HCT116 (cell line): ENCODE data around the gene IRGQ. TPM values are rescaled to one million over a fixed set of nuclear protein-coding genes. Genes with fewer than 3 reads are reported as not detected.

ENCODE experiments used
- ATAC-seq: fragments of 200-7000 bp; cut with Tn5 transposase; 2 replicates; pipeline ENCODE4 v1.9.1; 2020; ENCODE audit warnings: mild to moderate bottlenecking, moderate library complexity
- BruUV-seq: library from RNA; stranded (reverse); fragments of 400-500 nt; replicated peaks from 2 replicates; lab custom pipeline; 2021; lab: Mats Ljungman, UMichigan
- CTCF ChIA-PET: fragments of 300-600 bp; sonication (Branson Sonifier 250); formaldehyde crosslinking; loops from one replicate; lab custom pipeline; 2021; ENCODE audit warnings: antibody characterized with exemption; lab: Charles Lee
- POLR2A ChIA-PET: fragments of 300-600, 350-600 bp; sonication (Branson Sonifier 250); formaldehyde crosslinking; loops from one replicate; lab custom pipeline; 2021; ENCODE audit warnings: antibody characterized with exemption; lab: Charles Lee
- RAD21 ChIA-PET, 2 experiments: fragments of 300-600 bp; sonication (Branson Sonifier 250); formaldehyde crosslinking; loops; one replicate each; lab custom pipeline; 2023; ENCODE audit warnings: low total read pairs in 2 of 2; ENCODE audit not compliant: uncharacterized antibody in 2 of 2, unreplicated experiment in 2 of 2, low non-redundant PET in 1 of 2; lab: Charles Lee
- DNase-seq: peaks from one replicate; pipeline ENCODE4 v3.0.0-alpha.2; 2010; ENCODE audit warnings: low read depth, low spot score
- H2AFZ ChIP-seq: fragments of 200-600 bp; shearing (Covaris generic), sonication (generic); 2 replicates; pipeline ENCODE4 v1.6.1; 2017; ENCODE audit warnings: low read depth, mixed run types, mixed read lengths, antibody characterized with exemption, low read length; ENCODE audit not compliant: poor library complexity, severe bottlenecking
- H3K27ac ChIP-seq: 2 replicates; pipeline ENCODE4 v1.5.1; 2012; ENCODE audit warnings: low read depth, low read length
- H3K27me3 ChIP-seq: fragments of 200-600 bp; sonication (generic); 2 replicates; pipeline ENCODE4 v1.6.1; 2016; ENCODE audit warnings: mixed run types, low read length, mixed read lengths; ENCODE audit not compliant: insufficient read depth
- H3K36me3 ChIP-seq, 2 experiments: fragments of 200-500 bp in 1 of 2; fragments of 200-600 bp in 1 of 2; sonication (Bioruptor generic) in 1 of 2; sonication (generic) in 1 of 2; 2 replicates each; pipeline versions ENCODE4 v1.5.1 to v1.6.1; 2014 to 2016; ENCODE audit warnings: low read length in 2 of 2, inconsistent platforms in 1 of 2, mixed read lengths in 1 of 2, mixed run types in 1 of 2; ENCODE audit not compliant: insufficient read depth in 2 of 2, control insufficient read depth in 1 of 2
- H3K4me1 ChIP-seq, 2 experiments: fragments of 200-600 bp in 1 of 2; sonication (generic) in 1 of 2; 2 replicates each; pipeline versions ENCODE4 v1.5.1 to v1.6.1; 2012 to 2017; ENCODE audit warnings: low read length in 2 of 2, inconsistent platforms in 1 of 2, mild to moderate bottlenecking in 1 of 2, mixed read lengths in 1 of 2, mixed run types in 1 of 2, moderate library complexity in 1 of 2; ENCODE audit not compliant: insufficient read depth in 2 of 2, control insufficient read depth in 1 of 2
- H3K4me2 ChIP-seq: fragments of 200-600 bp; sonication (generic); 2 replicates; pipeline ENCODE4 v1.6.1; 2017; ENCODE audit warnings: mixed run types, low read length, mixed read lengths
- H3K4me3 ChIP-seq, 2 experiments: fragments of 200-600 bp in 1 of 2; sonication (generic) in 1 of 2; replicated peaks in 1 of 2; 2 replicates each; pipeline ENCODE4 v1.5.1; 2011 to 2016; ENCODE audit warnings: low read length in 2 of 2, control low read depth in 1 of 2, low read depth in 1 of 2, mild to moderate bottlenecking in 1 of 2, mixed read lengths in 1 of 2, mixed run types in 1 of 2
- H3K79me2 ChIP-seq: fragments of 200-600 bp; sonication (generic); 2 replicates; pipeline ENCODE4 v1.6.1; 2017; ENCODE audit warnings: mild to moderate bottlenecking, mixed run types, low read length, moderate library complexity, mixed read lengths; ENCODE audit not compliant: insufficient read depth
- H3K9ac ChIP-seq: fragments of 200-600 bp; sonication (generic); 2 replicates; pipeline ENCODE4 v1.6.1; 2016; ENCODE audit warnings: low read length, mixed read lengths
- H3K9me2 ChIP-seq: fragments of 200-600 bp; sonication (generic), shearing (Covaris generic); 2 replicates; pipeline ENCODE4 v1.6.1; 2017; ENCODE audit warnings: mixed run types, mild to moderate bottlenecking, moderate library complexity; ENCODE audit not compliant: insufficient read depth
- H3K9me3 ChIP-seq, 2 experiments: fragments of 200-500 bp in 1 of 2; fragments of 200-600 bp in 1 of 2; sonication (Bioruptor generic) in 1 of 2; sonication (generic) in 1 of 2; 2 replicates each; pipeline ENCODE4 v1.6.1; 2014 to 2017; ENCODE audit warnings: low read length in 2 of 2, mixed read lengths in 2 of 2, inconsistent platforms in 1 of 2, low read depth in 1 of 2, mild to moderate bottlenecking in 1 of 2, mixed run types in 1 of 2, moderate library complexity in 1 of 2; ENCODE audit not compliant: control insufficient read depth in 1 of 2, insufficient read depth in 1 of 2
- H4K20me1 ChIP-seq: fragments of 200-600 bp; sonication (generic), shearing (Covaris generic); 2 replicates; pipeline ENCODE4 v1.6.1; 2017; ENCODE audit warnings: mixed run types, mild to moderate bottlenecking, moderate library complexity; ENCODE audit not compliant: insufficient read depth
- CTCF ChIP-seq, 3 experiments: fragments of 200-600 bp in 1 of 3; sonication (generic) in 1 of 3; IDR thresholded peaks in 2 of 3; conservative IDR thresholded peaks in 1 of 3; 2 replicates each; pipeline ENCODE4 v1.5.1; 2012 to 2017; ENCODE audit warnings: low read depth in 2 of 3, low read length in 2 of 3, antibody characterized with exemption in 1 of 3, borderline replicate concordance in 1 of 3, control low read depth in 1 of 3, mild to moderate bottlenecking in 1 of 3, mixed read lengths in 1 of 3, mixed run types in 1 of 3, moderate library complexity in 1 of 3; ENCODE audit not compliant: insufficient read depth in 1 of 3
- JUND ChIP-seq: IDR thresholded peaks from 2 replicates; pipeline ENCODE4 v1.6.1; 2012
- intact Hi-C: fragments of 100-400 bp; cut with micrococcal nuclease; formaldehyde crosslinking; loops from 2 replicates; pipeline ENCODE4 v1.10.0; 2022
- total RNA-seq: library from RNA; stranded (reverse); gene quantifications from one replicate; pipeline ENCODE4 v1.2.1, GENCODE V29; 2021; ENCODE audit not compliant: unreplicated experiment

The IRGQ gene
- total RNA-seq, 1 experiment from 2014 or later: 14.6 TPM

- RAD21 ChIA-PET: interaction anchor here in 1 of 2 experiments (0.8 kb wide), 1 partner anchor 60 kb away, joined by 3 read pairs; no protein-coding TSS in a partner anchor
- Histone ChIP-seq H3K9me3 (no peaks in the 10 kb centered on the region), H3K4me1 (peaks cover 20 to 34% of the 10 kb centered on the region in 2 experiments), H3K27me3 (no peaks in the 10 kb centered on the region), H3K36me3 (peaks cover 0 to 4% of the 10 kb centered on the region in 2 experiments; a peak in 1 of 4 replicates), H4K20me1 (no peaks in the 10 kb centered on the region)
- ATAC-seq: no peak
- TF ChIP-seq CTCF (IDR thresholded peaks at IDR 0.05 in 2 of 3, conservative IDR thresholded peaks at IDR 0.05 in 1 of 3; ENCODE audit: borderline replicate concordance in 1 of 3, insufficient read depth in 1 of 3, low read depth in 2 of 3, low read length in 2 of 3) (peak in 2 of 3 experiments; percentile 56 to 59; a peak in 4 of 6 replicates), JUND (no peak)
- TF ChIP-seq, all 23 proteins: peak for 1
- ChIA-PET POLR2A (no interaction called here), CTCF (interaction anchor here (0.6 to 4.5 kb wide), 3 partner anchors 20 to 181 kb away, joined by 8 to 20 read pairs (median 18); partner anchors contain the start of genes IRGC, IRGQ and ZNF576)
- no peak for DNase-seq
- Histone ChIP-seq H2AFZ (no peak overlapping the region), H3K4me3 (no peak overlapping the region), H3K79me2 (no peaks in the 10 kb centered on the region), H3K27ac (peak overlapping the region; percentile 95), H3K4me2 (no peak overlapping the region; the same call in 1 of the 2 replicates), H3K9ac (no peak overlapping the region), H3K9me2 (no peaks in the 10 kb centered on the region)
- intact Hi-C loops: loop anchor here (1.0 to 10.0 kb wide), 3 partner anchors 59 to 187 kb away; no protein-coding TSS in a partner anchor
- no TSS peak for BruUV-seq
These were observed 60.8 kb downstream of the IRGQ start for GRCh38 chr19:43534816-43535761.

Other genes with a start within 250 kb of the IRGQ start
- not detected for gene CD177, start 242.4 kb downstream of the IRGQ start, total RNA-seq
- not detected for gene TEX101, start 181.2 kb downstream of the IRGQ start, total RNA-seq
- gene LYPD3, start 130.5 kb downstream of the IRGQ start, total RNA-seq: 3.6 TPM
- 15.5 TPM for gene PHLDB3, start 91.4 kb downstream of the IRGQ start, total RNA-seq
- 64.3 TPM for gene ETHE1, start 68.9 kb downstream of the IRGQ start, total RNA-seq
- 1.9 TPM for gene ZNF575, start 62.9 kb downstream of the IRGQ start, total RNA-seq
- 37.4 TPM for gene XRCC1, start 20.6 kb downstream of the IRGQ start, total RNA-seq
- gene PINLYP, start 20.3 kb downstream of the IRGQ start, total RNA-seq: 0.17 TPM
- 11.2 TPM for gene ZNF576, start 461 bp upstream of the IRGQ start, total RNA-seq
- gene SRRM5, start 16.0 kb upstream of the IRGQ start, total RNA-seq: not detected
- gene ZNF428, start 23.5 kb upstream of the IRGQ start, total RNA-seq: 39.6 TPM
- 28.7 TPM for gene CADM4, start 43.7 kb upstream of the IRGQ start, total RNA-seq
- gene PLAUR, start 74.0 kb upstream of the IRGQ start, total RNA-seq: 98.1 TPM
- gene IRGC, start 119.9 kb upstream of the IRGQ start, total RNA-seq: not detected
- 80.2 TPM for gene SMG9, start 158.8 kb upstream of the IRGQ start, total RNA-seq
- 72.9 TPM for gene KCNN4, start 184.8 kb upstream of the IRGQ start, total RNA-seq
- gene LYPD5, start 206.3 kb upstream of the IRGQ start, total RNA-seq: 7.6 TPM
- gene ZNF283, start 231.2 kb upstream of the IRGQ start, total RNA-seq: 7.6 TPM